ENCODE measurements around the gene MTFR1L. TPM values are rescaled to one million over a fixed set of nuclear protein-coding genes. Genes with fewer than 3 reads are reported as not detected.

MTFR1L gene
- total and polyA plus RNA-seq, 8 donors, result 39.3 to 301 (median 59.3) TPM

- Histone ChIP-seq H3K4me1 (peaks cover 12 to 62% (median 48%) of the 10 kb centered on the region in 4 donors), H3K36me3 (peaks cover 43 to 95% (median 84%) of the 10 kb centered on the region in 4 donors), H3K9me3 (no peaks in the 10 kb centered on the region), H3K4me3 (no peak overlapping the region), H3K27me3 (no peaks in the 10 kb centered on the region), H3K27ac (peak overlapping the region in 2 of 5 donors; percentile 19 to 36)
- no peak for TF ChIP-seq POLR2A (IDR thresholded peaks at IDR 0.05)
- TF ChIP-seq EP300 (IDR thresholded peaks at IDR 0.05), result no peak
- 84 to 94% (median 92%) methylated on average over 3 to 7 of the region's 7 CpGs for WGBS, 5 donors
- intact Hi-C loops (cut with DNase I; ENCODE audit: low total_unique reads), result loop anchor here (5.0 kb wide), 1 partner anchor 198 kb away; no protein-coding TSS in a partner anchor
- no peak for DNase-seq
Observed at GRCh38 chr1:25809929-25810328, 9.8 kb upstream of the MTFR1L start.

DNA sequence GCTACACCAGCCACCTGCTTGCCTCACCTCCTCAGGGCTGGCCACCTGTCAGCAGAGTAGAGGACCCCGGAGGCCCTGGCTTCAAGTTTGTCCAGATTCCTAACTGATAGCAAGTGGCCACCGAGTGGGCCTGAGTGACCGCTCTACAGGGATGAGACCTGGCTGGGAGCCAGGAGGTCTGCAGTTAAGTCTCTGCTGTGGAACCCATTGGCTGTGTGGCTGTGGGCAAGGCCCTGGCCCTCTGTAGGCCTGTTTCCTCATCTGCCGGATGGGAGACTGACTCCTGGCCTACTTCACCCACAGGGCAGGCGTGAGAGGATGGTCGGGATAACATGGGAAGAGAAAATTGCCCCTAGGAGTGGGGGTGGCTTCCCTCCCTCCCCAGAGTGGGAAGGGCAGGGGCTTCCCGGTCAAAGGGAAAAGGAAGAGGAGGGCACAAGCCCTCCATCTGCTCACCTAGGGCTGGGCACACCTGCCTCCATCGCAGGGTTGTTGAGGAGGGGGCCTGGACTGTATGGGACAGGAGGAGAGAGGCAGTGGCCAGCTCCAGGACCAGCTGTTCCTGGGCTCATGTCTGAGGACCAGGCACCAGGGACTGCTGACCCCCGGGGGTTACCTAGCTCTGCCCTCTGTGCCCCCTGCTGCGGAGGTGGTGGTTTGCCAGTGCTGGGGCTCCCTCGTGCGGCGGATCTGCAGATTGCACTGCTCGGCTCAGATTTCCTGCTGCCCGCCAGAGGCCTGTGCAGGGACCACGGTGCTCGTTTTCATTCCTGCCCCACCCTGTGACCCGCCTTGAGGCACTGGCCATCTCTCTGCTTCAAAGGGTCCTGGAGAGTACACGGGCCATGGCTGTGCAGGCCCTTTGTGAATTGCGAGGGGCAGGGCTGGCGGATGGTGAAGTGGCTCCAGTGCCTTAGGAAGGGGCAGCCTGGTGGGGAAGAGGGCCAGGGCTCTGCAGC, 9.1 kb upstream of the MTFR1L start:
- Histone ChIP-seq H3K4me3 (no peak overlapping the region), H3K27ac (peak overlapping the region in 2 of 5 donors; percentile 19 to 36), H3K9me3 (no peaks in the 10 kb centered on the region), H3K36me3 (peaks cover 46 to 95% (median 84%) of the 10 kb centered on the region in 4 donors), H3K4me1 (peaks cover 9 to 56% (median 41%) of the 10 kb centered on the region in 4 donors), H3K27me3 (no peaks in the 10 kb centered on the region)
- TF ChIP-seq, protein P1, sequence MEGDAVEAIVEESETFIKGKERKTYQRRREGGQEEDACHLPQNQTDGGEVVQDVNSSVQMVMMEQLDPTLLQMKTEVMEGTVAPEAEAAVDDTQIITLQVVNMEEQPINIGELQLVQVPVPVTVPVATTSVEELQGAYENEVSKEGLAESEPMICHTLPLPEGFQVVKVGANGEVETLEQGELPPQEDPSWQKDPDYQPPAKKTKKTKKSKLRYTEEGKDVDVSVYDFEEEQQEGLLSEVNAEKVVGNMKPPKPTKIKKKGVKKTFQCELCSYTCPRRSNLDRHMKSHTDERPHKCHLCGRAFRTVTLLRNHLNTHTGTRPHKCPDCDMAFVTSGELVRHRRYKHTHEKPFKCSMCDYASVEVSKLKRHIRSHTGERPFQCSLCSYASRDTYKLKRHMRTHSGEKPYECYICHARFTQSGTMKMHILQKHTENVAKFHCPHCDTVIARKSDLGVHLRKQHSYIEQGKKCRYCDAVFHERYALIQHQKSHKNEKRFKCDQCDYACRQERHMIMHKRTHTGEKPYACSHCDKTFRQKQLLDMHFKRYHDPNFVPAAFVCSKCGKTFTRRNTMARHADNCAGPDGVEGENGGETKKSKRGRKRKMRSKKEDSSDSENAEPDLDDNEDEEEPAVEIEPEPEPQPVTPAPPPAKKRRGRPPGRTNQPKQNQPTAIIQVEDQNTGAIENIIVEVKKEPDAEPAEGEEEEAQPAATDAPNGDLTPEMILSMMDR (IDR thresholded peaks at IDR 0.05), result peak in 5 of 7 experiments; percentile 86 to 96 (median 93)
- TF ChIP-seq POLR2AphosphoS5 (IDR thresholded peaks at IDR 0.05) (peak in 1 of 3 donors; percentile 34), EP300 (IDR thresholded peaks at IDR 0.05) (no peak)
- 32 to 45% (median 35%) methylated on average over 10 to 21 of the region's 21 CpGs for WGBS, 5 donors
- intact Hi-C loops (cut with DNase I; ENCODE audit: low total_unique reads), result no loop called here
- peak; percentile 79 to 85 for DNase-seq

- intact Hi-C loops (cut with DNase I; ENCODE audit: low total_unique reads), result no loop called here
- Histone ChIP-seq H3K4me3 (no peak overlapping the region), H3K36me3 (peaks cover 46 to 95% (median 87%) of the 10 kb centered on the region in 4 donors), H3K27ac (no peak overlapping the region), H3K9me3 (no peaks in the 10 kb centered on the region), H3K27me3 (no peaks in the 10 kb centered on the region), H3K4me1 (peaks cover 0 to 46% (median 32%) of the 10 kb centered on the region in 4 donors)
- DNase-seq, result no peak
- TF ChIP-seq EP300 (IDR thresholded peaks at IDR 0.05) (no peak), POLR2A (IDR thresholded peaks at IDR 0.05) (no peak), POLR2AphosphoS5 (IDR thresholded peaks at IDR 0.05) (no peak)
- TF ChIP-seq, protein P1 (IDR thresholded peaks at IDR 0.05), result no peak
- WGBS, 5 donors, result 87 to 96% (median 93%) methylated on average over 6 to 13 of the region's 13 CpGs
Observed at GRCh38 chr1:25811384-25812082, 8.2 kb upstream of the MTFR1L start.

GRCh38 chr1:25813071-25813733, 6.6 kb upstream of the MTFR1L start:
- Histone ChIP-seq H3K4me1 (peaks cover 5 to 38% (median 26%) of the 10 kb centered on the region in 4 donors), H3K36me3 (peaks cover 41 to 80% (median 76%) of the 10 kb centered on the region in 4 donors), H3K9me3 (no peaks in the 10 kb centered on the region), H3K27ac (no peak overlapping the region), H3K4me3 (no peak overlapping the region), H3K27me3 (no peaks in the 10 kb centered on the region)
- 81 to 85% (median 83%) methylated on average over 11 of the region's 11 CpGs for WGBS, 5 donors
- DNase-seq, result no peak
- intact Hi-C loops (cut with DNase I; ENCODE audit: low total_unique reads), result no loop called here
- TF ChIP-seq EP300 (IDR thresholded peaks at IDR 0.05) (no peak), POLR2AphosphoS5 (IDR thresholded peaks at IDR 0.05) (no peak), POLR2A (IDR thresholded peaks at IDR 0.05) (no peak)
- TF ChIP-seq, protein P1 (IDR thresholded peaks at IDR 0.05), result no peak

All from stomach (tissue), 9 donors.